Daoy (cell line): ENCODE data around the gene CEMIP. TPM values are rescaled to one million over a fixed set of nuclear protein-coding genes. Genes with fewer than 3 reads are reported as not detected.
A peak's percentile ranks its signal among the peaks of the same experiment; 100 is the strongest.

ENCODE experiments used
- DNase-seq: peaks from one replicate; pipeline ENCODE4 v3.0.0-alpha.2; 2015; ENCODE audit warnings: low read depth
- total RNA-seq: library from RNA; depleted of rRNA; stranded (reverse); fragments of >200 nt; shearing (Covaris generic); gene quantifications from 2 replicates; pipeline ENCODE4 v1.2.3, GENCODE V29; 2014; rRNA removed

Gene CEMIP, protein sequence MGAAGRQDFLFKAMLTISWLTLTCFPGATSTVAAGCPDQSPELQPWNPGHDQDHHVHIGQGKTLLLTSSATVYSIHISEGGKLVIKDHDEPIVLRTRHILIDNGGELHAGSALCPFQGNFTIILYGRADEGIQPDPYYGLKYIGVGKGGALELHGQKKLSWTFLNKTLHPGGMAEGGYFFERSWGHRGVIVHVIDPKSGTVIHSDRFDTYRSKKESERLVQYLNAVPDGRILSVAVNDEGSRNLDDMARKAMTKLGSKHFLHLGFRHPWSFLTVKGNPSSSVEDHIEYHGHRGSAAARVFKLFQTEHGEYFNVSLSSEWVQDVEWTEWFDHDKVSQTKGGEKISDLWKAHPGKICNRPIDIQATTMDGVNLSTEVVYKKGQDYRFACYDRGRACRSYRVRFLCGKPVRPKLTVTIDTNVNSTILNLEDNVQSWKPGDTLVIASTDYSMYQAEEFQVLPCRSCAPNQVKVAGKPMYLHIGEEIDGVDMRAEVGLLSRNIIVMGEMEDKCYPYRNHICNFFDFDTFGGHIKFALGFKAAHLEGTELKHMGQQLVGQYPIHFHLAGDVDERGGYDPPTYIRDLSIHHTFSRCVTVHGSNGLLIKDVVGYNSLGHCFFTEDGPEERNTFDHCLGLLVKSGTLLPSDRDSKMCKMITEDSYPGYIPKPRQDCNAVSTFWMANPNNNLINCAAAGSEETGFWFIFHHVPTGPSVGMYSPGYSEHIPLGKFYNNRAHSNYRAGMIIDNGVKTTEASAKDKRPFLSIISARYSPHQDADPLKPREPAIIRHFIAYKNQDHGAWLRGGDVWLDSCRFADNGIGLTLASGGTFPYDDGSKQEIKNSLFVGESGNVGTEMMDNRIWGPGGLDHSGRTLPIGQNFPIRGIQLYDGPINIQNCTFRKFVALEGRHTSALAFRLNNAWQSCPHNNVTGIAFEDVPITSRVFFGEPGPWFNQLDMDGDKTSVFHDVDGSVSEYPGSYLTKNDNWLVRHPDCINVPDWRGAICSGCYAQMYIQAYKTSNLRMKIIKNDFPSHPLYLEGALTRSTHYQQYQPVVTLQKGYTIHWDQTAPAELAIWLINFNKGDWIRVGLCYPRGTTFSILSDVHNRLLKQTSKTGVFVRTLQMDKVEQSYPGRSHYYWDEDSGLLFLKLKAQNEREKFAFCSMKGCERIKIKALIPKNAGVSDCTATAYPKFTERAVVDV (N-terminal part only)
- 2.7 and 5.1 TPM in 2 replicates for total RNA-seq

DNA sequence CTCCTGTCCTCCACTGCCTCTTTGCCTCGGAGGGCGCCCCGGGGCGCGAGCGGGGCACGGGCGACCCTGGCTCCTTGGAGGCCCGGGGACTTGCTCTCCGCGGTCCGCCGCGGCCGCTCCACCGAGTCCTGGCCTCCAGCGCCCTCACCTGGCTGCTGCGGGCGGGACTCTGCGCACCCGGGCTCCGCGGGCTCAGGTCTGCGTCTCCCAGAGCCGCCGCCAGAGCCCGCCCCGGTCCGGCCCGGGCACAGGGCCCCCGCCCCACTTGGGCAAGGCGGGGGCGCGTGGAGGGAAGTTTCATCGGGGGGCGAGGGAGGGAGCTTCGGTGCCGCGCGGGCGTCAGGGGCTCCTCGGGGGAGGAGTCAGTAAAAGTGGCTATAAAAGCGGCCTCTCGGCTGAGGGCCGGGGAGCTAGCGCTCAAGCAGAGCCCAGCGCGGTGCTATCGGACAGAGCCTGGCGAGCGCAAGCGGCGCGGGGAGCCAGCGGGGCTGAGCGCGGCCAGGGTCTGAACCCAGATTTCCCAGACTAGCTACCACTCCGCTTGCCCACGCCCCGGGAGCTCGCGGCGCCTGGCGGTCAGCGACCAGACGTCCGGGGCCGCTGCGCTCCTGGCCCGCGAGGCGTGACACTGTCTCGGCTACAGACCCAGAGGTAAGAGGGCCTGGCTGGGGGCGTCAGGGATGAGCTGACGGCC, at the start of gene CEMIP:
Gene CEMIP, plus strand, starts transcription at position 407 of the 694 bp plus-strand sequence. CDS start 94,510 bp downstream, outside the sequence.
- DNase-seq: peak; percentile 84

DNA sequence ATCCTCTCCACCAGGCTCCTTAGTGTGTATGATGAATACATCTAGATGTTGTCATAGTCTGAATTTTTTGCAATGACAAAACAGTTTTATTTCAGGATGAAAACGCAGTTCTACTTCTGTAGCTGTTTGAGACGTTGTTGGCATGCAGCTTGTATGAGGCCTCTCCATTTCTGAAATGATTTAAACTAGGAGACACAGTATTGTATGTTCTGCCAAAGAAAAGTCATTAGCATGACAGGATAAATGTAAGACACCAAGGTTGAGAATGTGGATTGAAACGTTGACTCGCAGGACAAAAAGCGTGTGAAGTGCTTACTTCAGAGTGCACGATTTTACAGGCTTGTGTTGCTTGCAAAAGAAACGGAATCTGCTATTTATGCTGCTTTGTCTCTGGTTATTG, 48.8 kb upstream of the CEMIP start:
- no peak for DNase-seq

DNA sequence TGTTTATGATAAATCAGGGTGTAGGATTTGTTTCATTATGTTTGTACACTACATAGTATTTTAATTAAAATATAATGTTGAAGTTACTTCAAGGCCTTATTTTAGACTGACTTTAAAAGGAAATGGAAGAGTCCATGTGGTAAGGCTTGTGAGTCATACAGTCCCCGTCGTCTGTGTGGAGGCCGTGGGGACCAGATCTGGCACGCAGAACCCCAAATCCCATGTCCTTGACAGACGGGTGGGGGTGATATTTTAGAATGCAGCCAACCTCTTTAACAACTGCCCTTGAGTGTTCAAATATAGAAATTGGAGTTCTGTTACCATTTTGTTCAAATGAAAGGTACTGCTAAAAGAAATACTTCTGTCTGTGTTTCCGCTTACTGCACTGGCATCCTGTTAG, 48.2 kb upstream of the CEMIP start:
- DNase-seq: peak; percentile 24

DNA sequence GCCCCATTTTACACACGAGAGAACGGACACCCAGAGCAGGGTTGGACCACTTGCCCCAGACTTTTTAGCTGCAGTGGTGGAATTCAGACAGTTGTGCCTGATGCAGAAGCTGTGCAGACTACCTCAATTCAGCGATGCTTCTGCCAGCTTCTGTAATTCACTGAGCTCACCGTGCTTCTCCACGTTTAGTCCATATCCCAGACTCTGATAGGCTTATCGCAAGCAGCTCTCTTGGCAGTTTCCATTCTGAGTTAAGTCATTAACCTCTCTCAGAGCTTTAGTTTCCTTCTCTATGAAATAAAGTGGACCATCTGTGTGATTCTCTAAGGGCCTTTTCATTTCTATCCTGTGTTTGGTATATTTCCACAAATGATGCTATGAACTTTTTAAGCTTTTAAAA, 47.0 kb upstream of the CEMIP start:
- no peak for DNase-seq

DNA sequence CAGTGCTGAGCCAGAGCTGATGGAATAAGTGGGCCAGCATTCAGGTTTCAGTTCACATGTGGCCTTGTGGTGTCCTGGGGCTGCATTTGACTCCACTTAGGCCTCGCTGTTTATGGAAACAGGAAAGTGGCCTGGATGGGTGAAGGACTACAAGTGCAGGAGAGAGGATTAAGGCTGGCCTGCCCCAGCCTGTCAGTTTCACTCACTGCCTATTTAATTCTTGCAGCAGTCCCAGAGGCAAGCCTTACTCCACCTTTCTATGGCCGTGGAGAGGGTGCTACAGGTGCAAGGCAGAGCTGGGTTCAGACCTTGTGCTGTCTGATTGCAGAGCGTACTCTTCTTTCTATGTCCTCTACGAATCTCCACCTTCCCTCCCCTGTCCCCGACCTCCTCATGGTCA, 46.4 kb upstream of the CEMIP start:
- DNase-seq: no peak

DNA sequence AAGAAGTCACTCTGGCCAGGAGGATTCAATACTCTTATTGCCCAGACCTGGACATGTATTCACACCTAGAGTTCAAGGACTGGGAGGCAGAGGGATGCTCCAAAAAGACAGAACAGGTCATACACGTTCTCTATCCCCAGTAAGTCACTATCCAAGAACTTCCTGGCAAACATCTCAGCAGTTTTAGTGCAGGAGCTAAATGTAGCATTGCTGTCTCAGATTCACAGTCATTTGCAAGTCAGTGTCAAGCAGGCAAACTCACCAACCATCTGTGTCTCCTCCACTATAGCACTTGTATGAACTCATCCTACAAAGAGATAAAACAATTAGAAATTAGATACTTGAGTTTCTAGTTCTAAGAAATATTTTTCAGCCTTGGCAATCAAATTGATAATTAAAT, 45.7 kb upstream of the CEMIP start:
- no peak for DNase-seq

DNA sequence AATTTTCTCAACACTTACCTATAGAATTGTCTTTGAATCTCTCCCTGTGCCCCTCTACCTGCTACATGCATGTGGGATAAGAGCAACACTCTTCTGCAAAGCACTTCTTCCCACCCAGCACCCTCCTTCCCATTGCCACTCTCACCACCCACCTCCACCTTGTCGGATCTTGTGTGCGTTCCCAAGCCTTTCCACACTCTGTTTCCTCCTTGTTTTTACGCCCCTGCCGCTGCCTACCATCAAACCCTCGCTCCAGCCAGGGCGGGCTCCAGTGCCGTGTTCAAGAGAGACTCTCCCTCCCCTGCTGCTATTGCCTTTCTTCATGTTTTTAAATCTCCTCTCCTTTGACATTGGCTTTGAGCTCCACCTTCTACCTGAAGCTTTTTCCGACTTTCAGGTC, 43.8 kb upstream of the CEMIP start:
- DNase-seq: no peak

DNA sequence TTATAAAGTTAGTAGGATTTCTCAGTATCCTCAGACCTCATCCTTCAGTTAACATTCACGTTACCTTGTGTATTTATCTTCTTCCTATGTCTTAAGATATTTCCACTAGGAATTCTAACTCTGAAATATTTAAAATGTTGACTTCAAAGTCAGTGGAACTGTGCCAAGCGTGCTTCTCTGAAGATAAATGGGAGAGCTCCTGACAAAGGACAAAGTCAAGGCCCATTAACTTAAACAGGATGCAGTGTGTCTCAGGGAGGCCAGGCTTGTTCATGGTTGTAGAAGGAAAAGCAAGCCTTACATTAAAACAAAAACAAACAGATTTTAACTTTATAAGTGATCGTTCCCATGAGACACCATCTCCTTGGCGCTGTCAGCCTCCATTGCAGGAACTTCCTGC, 42.6 kb upstream of the CEMIP start:
- no peak for DNase-seq

DNA sequence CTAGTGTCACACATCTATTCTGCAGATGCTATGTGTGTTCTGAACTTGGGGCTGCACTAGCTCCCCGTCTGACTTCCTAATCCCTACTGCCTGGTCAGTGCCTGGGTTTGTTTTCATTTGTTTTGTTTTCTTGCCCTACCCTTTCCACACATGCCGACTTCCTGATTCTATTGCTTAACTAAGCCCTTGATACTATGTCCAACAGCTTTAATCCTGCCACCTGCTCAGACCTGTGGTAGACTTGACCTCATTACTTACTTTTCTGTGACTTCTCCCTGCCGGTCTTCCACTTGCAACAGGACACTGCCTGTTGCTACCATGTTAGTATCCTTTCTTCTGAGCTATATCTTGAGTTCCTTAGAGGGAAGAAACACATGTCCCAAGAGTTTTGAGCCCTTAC, 39.3 kb upstream of the CEMIP start:
- no peak for DNase-seq

DNA sequence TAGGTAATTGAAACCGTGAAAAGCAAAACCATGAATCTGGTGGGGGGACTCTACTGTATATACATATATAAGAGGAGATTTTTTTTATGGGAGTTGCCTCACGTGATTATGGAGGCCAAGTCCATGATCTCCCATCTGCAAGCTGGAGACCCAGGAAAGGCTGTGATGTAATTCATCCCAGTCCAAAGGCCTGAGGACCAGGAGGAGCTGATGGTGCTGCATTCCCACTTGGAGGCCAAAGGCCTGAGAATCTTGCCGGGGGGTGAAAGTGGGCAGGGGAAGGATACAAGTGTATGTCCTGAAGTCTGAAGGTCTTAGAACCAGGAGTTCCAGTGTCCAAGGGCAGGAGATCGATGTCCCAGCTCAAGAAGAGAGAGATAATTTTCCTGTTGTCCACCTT, 37.1 kb upstream of the CEMIP start:
- DNase-seq: no peak

DNA sequence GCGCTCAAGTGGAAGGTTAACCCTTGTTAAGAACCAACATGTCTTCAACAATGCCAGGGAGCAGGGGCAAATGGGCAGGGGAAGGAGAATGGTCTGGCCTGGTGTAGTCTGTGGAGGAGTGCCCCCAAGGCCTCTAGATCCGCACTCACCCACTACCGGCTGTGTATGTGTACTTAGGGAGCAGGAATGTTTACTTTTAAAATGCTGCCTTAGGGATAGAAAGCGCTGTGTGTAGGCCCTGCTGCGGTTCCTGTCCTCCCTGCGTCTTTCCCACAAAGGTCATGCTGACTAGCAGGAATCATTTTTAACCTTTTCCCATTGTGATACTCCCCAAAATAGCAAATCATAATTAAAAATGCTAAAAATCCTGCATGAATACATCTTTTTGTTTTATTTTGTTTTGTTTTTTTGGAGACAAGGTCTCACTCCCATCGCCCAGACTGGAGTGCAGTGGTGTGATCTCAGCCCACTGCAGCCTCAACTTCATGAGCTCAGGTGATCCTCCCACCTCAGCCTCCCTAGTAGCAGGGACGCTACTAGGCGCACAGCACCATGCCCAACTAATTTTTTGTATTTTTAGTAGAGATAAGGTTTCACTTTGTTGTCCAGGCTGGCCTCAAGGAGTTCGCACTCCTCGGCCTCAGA, 35.9 kb upstream of the CEMIP start:
- no peak for DNase-seq

DNA sequence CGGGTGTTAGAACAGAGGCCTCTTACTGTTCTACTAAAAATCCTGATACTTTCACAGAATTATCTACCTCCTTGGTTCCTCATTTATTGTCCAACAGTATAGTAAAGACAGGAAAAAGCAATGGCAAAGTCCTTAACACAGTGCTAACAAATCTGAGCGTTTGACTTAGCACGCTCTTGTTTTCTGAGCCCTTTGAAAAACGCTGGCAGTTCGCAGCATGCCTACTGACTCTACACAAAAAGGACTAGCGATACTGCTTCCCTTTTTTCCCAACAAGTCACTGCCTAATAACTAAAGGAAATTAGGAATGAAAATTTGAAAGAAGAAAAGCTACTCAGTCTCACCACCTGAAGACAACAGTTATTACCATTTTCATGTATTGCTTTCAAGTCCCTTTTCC, 34.8 kb upstream of the CEMIP start:
- DNase-seq: no peak

DNA sequence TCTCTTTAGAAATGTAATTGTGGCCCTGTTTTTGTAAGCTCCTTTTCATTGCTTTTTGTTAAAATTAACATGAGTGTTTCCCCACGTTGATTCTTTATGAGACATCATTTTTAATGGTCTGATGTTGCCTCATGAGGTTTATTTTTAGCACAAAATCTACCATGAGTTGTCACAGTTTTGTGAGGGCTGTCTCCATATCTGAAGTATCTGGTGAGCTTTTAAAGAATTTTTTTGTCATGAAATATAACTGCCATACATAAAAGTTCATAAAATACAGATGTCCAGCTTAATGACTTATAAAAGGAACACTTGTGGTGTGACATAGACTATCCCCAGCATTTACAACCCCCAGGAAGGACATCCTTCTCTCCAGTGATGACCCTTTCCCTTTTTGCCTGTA, 34.3 kb upstream of the CEMIP start:
- no peak for DNase-seq

DNA sequence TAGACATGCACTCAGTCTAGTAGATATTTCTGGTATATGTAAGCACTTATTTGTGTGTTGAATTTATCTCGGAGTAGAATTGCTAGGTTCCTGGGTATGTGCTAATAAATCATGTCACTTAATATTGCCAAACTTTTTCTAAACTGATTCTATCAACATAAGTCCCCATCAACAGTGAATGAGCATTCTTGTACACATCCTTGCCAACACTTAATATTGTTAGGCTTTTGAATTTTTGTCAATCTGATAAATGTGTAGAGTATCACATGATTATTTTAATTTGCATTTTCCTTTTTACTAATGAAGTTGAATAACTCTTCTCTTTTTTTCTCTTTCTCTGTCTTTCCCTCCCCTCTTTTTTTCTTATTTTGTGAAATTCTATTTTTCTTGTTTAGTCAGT, 33.3 kb upstream of the CEMIP start:
- DNase-seq: no peak

DNA sequence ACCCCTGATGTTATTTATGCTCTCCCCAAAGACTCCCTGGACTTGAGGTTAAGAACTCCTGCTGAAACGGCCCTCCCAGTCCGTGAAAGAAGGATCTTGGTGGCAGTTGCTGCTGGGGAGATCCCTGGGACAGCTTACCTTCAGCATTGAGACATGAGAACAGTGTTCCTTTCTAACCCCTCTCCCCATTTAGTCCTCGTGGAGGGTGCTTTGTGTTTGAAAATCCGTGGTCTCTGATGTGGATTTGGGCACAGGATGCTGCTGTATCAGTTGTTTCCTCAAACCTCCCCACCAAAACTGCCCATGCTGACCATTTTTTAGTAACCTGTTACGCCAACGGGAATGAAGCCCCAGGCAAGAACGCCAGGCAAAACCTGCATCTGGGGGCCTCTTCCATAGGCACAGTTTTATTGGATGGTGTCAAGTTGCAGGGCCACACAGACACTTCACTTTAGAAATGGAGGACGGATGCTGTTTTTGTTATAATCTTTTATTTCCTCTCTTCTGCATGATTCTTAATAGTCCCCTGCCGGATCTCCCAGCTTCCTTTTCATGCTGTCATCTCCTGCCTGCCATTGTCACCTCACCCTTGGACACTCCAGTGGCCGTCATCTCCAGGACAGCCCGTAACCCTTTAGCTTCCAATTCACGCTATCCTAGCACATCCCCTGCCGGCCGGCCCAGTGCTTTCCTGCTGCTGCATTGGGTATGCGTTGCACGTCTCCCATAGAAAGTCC, 31.7 kb upstream of the CEMIP start:
- no peak for DNase-seq

DNA sequence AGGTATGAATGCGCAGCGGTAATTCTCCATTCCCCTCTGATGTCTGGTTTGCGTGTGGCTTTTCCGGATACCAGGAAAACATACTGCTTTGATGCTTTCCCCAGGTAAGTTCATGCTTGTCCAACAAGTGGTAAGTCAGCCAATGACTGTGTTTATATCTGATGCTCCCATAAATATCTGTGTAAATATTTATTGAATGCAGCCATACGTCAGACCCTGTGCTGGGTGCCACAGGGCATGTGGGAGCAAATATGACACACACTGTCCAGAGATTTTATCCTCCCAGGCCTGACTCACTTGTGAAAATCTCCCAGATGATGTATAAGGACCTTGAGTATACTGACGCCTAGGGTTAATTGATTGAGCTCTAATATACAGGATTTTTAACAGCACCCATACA, 29.6 kb upstream of the CEMIP start:
- no peak for DNase-seq

DNA sequence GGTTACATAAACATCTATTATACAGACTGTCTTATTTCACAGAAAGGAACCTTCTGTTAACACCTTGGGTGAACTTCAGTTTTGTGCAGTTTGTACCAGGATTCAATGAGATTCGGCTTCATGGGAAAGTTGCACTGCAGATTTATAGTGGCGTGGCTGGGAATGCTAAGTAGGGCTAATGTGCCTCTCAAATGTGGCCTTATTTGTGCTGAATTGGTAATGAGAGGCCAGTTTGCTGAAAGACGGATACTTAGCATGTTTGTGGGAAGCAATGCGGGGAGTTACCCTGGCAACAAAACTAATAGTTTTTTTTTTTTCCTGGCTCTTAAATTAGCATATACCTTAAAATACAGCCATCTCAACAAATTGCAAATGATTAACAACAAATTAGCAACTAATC, 28.6 kb upstream of the CEMIP start:
- DNase-seq: no peak

DNA sequence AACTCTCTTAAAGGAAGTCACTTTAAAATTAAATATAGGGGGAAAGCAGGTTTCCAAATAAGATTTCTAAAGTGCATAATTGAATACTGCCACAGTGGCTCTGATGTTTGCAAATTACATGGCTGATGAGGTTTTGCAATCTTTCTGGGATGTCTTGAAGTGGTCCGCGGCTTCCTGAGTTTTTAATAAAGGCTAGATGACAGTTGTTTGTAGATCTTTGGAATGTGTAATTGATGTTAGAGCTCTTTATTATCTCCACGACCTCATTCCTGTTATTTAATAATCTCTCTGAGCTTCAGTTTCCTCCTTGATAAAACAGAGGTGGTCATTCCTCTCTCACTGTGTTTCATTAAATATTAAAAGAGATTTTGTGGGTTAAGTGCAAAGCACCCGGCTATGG, 27.0 kb upstream of the CEMIP start:
- DNase-seq: no peak

DNA sequence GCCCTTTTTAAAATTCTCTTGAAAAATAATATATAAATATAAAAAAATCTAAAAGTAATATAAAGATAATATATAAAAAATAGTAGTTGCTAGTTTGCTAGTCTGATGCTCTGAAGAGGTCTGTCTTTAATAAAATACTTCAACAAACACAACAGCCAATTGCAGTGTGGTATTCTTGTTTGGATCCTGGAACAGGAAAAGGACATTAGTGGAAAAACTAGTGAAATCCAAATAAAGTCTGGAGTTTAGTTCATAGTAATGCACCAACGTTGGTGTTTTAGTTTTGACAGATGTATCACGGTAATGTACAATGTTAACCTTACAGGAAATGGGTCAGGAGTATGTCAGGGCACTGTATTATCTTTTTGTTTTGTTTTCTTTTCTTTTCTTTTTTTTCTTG, 26.0 kb upstream of the CEMIP start:
- no peak for DNase-seq

DNA sequence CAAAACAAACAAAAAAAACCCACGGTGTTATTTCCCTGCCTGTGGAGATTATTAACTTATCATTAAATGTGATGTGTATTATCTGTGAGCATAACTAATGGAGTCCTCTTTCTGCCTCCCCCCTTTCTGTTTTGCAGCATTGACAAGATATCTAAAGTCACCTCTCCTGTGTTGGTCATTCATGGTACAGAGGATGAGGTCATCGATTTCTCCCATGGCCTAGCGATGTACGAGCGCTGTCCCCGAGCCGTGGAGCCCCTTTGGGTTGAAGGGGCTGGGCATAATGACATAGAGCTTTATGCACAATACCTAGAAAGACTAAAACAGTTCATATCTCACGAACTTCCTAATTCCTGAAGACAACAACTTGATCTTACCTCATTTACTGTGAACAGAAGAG, 25.2 kb upstream of the CEMIP start:
- no peak for DNase-seq

DNA sequence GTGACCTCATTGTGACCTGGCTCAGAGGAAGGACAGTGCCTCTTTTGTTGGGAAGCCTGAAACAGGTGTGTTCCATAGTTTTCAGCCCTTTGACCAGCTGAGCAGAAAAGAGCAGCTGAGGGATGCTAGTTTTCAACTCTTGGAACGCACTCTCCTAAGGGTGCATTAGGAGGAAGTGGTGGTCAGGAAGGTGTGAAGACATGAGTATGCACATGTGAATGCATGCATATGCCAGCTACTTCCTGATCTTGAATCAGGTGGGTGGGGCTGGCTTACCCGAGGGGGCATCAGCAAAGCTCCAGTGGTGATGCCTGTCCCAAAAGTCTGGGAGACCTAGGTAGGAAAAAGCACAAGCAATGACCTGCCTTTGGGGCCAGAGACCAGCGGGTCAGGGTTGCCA, 23.3 kb upstream of the CEMIP start:
- no peak for DNase-seq
